ENCODE data around the gene ERMARD. TPM values are rescaled to one million over a fixed set of nuclear protein-coding genes. Genes with fewer than 3 reads are reported as not detected.

Gene ERMARD
- total RNA-seq, 4 donors from 2014 or later: 14.3 to 31.9 (median 16.8) TPM

- no peaks in the 10 kb centered on the region for H3K36me3 ChIP-seq
- TF ChIP-seq, protein P1, sequence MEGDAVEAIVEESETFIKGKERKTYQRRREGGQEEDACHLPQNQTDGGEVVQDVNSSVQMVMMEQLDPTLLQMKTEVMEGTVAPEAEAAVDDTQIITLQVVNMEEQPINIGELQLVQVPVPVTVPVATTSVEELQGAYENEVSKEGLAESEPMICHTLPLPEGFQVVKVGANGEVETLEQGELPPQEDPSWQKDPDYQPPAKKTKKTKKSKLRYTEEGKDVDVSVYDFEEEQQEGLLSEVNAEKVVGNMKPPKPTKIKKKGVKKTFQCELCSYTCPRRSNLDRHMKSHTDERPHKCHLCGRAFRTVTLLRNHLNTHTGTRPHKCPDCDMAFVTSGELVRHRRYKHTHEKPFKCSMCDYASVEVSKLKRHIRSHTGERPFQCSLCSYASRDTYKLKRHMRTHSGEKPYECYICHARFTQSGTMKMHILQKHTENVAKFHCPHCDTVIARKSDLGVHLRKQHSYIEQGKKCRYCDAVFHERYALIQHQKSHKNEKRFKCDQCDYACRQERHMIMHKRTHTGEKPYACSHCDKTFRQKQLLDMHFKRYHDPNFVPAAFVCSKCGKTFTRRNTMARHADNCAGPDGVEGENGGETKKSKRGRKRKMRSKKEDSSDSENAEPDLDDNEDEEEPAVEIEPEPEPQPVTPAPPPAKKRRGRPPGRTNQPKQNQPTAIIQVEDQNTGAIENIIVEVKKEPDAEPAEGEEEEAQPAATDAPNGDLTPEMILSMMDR (IDR thresholded peaks at IDR 0.05): peak; percentile 88 to 96 (median 95)
- TF ChIP-seq POLR2A (IDR thresholded peaks at IDR 0.05) (peak in 1 of 2 donors; percentile 12), EP300 (IDR thresholded peaks at IDR 0.05) (no peak), POLR2AphosphoS5 (IDR thresholded peaks at IDR 0.05) (peak; percentile 53)
- peak overlapping the region; percentile 4 to 86 (median 82) for H3K27ac ChIP-seq
- H3K4me3 ChIP-seq: peak overlapping the region; percentile 21 to 55
- 0% methylated on average over 15 to 19 of the region's 61 CpGs for WGBS, 2 donors (ENCODE audit: low coverage in 1 of 2)
- peak; percentile 96 for ATAC-seq
- no peaks in the 10 kb centered on the region for H3K27me3 ChIP-seq
- H3K4me1 ChIP-seq: peaks cover 0 to 24% (median 5%) of the 10 kb centered on the region in 3 donors
- H3K9me3 ChIP-seq: no peaks in the 10 kb centered on the region
These were observed 38.8 kb downstream of the ERMARD start for GRCh38 chr6:169789944-169790927.

- H3K4me3 ChIP-seq: no peak overlapping the region
- ATAC-seq: no peak
- H3K4me1 ChIP-seq: peaks cover 0 to 24% (median 5%) of the 10 kb centered on the region in 3 donors
- H3K36me3 ChIP-seq: no peaks in the 10 kb centered on the region
- no peaks in the 10 kb centered on the region for H3K27me3 ChIP-seq
- no peak overlapping the region for H3K27ac ChIP-seq
- 63 to 86% methylated on average over 1 to 5 of the region's 6 CpGs for WGBS, 2 donors (ENCODE audit: low coverage in 1 of 2)
- TF ChIP-seq POLR2AphosphoS5 (IDR thresholded peaks at IDR 0.05) (no peak), EP300 (IDR thresholded peaks at IDR 0.05) (no peak), POLR2A (IDR thresholded peaks at IDR 0.05) (no peak)
- TF ChIP-seq, protein P1 (IDR thresholded peaks at IDR 0.05): no peak
- no peaks in the 10 kb centered on the region for H3K9me3 ChIP-seq
These were observed 40.3 kb downstream of the ERMARD start for GRCh38 chr6:169791721-169792131.

GRCh38 chr6:169792306-169793015, 41.0 kb downstream of the ERMARD start:
- no peak for TF ChIP-seq POLR2A (IDR thresholded peaks at IDR 0.05)
- no peak for TF ChIP-seq EP300 (IDR thresholded peaks at IDR 0.05)
- TF ChIP-seq POLR2AphosphoS5 (IDR thresholded peaks at IDR 0.05): no peak
- TF ChIP-seq, protein P1 (IDR thresholded peaks at IDR 0.05): no peak
- Histone ChIP-seq H3K27me3 (no peaks in the 10 kb centered on the region), H3K27ac (no peak overlapping the region), H3K36me3 (no peaks in the 10 kb centered on the region), H3K4me1 (peaks cover 0 to 24% (median 5%) of the 10 kb centered on the region in 3 donors), H3K9me3 (no peaks in the 10 kb centered on the region), H3K4me3 (no peak overlapping the region)
- 82 to 94% methylated on average over 14 to 15 of the region's 21 CpGs for WGBS, 2 donors (ENCODE audit: low coverage in 1 of 2)
- no peak for ATAC-seq

DNA sequence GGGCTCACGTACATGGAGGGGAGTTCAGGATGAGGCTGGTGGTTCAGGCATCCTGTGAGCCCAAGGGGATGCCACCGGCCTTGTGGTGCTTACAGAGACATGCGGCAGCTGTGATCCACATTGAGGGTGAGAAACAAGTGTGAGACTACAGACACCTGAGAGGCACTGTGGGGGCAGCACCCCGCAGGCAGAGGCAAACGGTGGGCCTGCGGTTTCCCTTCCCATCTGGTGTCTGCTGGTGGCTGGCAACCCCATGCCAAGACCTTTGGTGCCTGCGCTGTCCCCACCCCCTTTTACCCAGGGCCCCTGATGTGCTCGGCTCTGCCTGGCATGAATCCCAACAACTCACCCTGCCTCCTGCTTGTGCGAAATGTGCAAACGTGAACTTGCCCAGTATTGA, 42.0 kb downstream of the ERMARD start:
- H3K4me1 ChIP-seq: peaks cover 0 to 24% (median 5%) of the 10 kb centered on the region in 3 donors
- no peak for ATAC-seq
- no peaks in the 10 kb centered on the region for H3K9me3 ChIP-seq
- no peaks in the 10 kb centered on the region for H3K36me3 ChIP-seq
- H3K27me3 ChIP-seq: no peaks in the 10 kb centered on the region
- H3K27ac ChIP-seq: no peak overlapping the region
- no peak for TF ChIP-seq POLR2A (IDR thresholded peaks at IDR 0.05)
- TF ChIP-seq, protein P1 (IDR thresholded peaks at IDR 0.05): no peak
- no peak for TF ChIP-seq EP300 (IDR thresholded peaks at IDR 0.05)
- TF ChIP-seq POLR2AphosphoS5 (IDR thresholded peaks at IDR 0.05): no peak
- H3K4me3 ChIP-seq: no peak overlapping the region
- 75% methylated on average over 6 of the region's 10 CpGs; no CpG with 5 or more reads in 1 of the 2 donors for WGBS, 2 donors (ENCODE audit: low coverage in 1 of 2)

Measured in gastroesophageal sphincter (tissue), 4 donors.